Stimulated activated CD4-positive, alpha-beta T cell treated with anti-CD3 and anti-CD28 coated beads, Interleukin-12 subunit alpha, Interleukin-12 subunit beta, amount 100 ng/mL, for 4 hours (primary cell): Measurements from ENCODE around the gene IFT81.
A peak's percentile ranks its signal among the peaks of the same experiment; 100 is the strongest.
"Not testable (repeated sequence)": the region's sequence is repeated elsewhere in the genome, so short reads cannot be mapped to it uniquely, and the experiment has no call there.

Source experiments
- DNase-seq: peaks from one replicate; pipeline ENCODE4 v3.0.0-alpha.2; 2020

IFT81 gene, protein sequence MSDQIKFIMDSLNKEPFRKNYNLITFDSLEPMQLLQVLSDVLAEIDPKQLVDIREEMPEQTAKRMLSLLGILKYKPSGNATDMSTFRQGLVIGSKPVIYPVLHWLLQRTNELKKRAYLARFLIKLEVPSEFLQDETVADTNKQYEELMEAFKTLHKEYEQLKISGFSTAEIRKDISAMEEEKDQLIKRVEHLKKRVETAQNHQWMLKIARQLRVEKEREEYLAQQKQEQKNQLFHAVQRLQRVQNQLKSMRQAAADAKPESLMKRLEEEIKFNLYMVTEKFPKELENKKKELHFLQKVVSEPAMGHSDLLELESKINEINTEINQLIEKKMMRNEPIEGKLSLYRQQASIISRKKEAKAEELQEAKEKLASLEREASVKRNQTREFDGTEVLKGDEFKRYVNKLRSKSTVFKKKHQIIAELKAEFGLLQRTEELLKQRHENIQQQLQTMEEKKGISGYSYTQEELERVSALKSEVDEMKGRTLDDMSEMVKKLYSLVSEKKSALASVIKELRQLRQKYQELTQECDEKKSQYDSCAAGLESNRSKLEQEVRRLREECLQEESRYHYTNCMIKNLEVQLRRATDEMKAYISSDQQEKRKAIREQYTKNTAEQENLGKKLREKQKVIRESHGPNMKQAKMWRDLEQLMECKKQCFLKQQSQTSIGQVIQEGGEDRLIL

GRCh38 chr12:110124269-110124995 is at the start of gene IFT81:
IFT81 (plus strand) TSS chr12:110124357; CDS start chr12:110127381, 3,024 bp downstream.
- no peak for DNase-seq

DNA sequence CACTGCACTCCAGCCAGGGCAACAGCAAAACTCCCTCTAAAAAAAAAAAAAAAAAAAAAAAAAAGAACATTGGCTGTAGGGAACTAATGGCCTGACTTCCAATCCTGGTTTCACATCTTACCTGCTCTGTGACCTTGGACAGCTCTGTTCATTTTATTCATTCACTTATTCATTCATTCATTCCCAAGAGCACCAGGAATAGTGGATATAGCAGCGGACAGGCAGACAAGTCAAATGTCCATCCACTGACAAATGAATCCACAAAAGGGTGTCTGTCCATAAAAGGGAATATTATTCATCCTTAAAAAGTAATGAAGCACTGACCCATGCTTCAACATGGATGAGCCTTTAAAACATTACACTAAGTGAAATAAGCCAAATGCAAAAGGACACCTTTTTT is 48.3 kb upstream of the IFT81 start:
- no peak for DNase-seq

DNA sequence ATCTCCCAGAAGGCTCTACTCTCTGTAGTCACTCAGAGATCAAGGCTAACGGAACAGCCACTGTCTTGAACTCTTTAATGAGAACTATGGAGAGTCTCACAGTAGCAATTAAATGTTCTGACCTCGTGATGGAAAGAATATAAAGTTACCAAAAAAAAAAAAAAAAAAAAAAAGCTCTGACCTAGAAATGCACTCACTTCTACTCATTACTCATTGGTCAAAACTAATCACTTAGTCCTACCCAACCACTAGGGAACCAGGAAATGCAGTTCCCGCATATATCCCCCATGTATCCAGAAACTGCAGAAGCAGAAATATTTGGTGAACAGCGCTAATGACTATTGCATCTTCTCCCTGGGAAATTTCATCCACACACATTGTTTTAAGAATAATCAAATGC is 46.4 kb upstream of the IFT81 start:
- no peak for DNase-seq

DNA sequence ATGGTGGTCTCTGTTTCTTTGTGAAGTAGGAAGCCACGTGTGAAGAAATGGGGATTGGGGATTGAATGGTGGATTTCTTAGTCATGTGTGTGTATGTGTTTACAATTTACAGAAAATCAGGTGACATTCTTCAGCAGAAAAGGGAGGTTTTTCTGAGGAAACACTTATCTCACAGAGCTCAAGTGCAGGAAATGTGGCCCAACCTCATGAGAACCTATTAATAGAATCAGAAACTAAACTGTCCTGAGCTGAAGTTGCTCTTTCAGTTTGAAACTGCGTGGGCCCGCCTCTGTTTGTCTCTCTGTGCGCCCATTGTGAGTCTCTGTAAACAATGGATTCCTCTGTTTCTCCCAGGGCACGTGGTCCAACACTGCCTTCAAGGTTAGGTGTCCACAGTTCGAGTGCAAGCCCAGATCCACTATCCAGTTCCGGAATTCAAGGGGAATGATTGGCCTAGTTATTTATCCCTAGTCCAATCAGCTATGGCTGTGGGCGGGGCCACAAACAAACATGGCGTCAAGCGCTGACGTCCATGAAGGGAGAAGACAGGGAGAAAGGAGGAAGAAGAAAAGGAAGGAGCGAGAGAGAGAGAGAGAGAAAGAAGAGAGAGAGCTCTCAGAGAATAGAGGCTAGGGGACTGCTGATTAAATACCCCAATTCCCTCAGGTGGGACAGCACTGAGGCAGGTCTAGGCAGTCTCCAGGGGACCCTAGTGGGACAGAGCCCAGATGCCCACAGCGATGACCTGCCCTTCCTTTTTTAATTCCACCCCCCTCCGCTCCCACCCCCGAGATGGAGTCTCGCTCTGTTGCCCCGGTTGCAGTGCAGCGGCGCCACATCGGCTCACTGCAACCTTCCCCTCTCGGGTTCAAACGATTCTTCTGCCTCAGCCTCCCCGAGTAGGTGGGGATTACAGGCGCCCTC is 44.4 kb upstream of the IFT81 start:
- DNase-seq, result peak; percentile 56

DNA sequence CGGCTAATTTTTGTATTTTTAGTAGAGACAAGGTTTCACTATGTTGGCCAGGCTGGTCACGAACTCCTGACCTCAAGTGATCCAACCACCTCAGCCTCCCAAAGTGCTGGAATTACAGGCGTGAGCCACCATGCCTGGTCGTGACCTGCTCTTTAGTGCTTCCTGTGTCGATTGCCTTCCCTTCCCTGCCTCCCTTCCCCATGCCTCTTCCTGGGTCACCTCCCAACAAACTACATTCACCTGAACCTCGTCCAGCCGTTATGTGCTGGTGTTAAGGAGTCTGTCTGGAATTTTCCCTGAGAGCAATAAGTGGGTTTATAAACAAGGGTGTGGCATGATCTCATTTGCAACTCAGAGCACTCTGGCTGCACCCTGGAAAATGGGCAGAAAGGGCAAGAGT is 43.7 kb upstream of the IFT81 start:
- no peak for DNase-seq

- no peak for DNase-seq
These were observed 39.7 kb upstream of the IFT81 start for GRCh38 chr12:110084314-110085015.

DNA sequence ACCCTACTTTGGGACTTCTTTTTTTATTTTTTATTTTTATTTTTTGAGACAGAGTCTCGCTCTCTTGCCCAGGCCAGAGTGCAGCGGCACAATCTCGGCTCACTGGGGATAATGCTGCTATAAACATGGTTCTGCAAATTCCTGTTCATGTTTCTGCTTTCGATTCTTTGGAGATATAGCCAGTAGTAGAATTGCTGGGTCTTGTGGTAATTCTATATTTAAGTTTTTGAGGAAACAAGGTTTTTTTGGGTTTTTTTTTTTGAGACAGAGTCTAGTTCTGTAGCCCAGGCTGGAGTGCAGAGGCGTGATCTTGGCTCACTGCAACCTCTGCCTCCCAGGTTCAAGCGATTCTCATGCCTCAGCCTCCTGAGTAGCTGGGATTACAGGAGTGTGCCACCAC is 35.9 kb upstream of the IFT81 start:
- DNase-seq, result not testable (repeated sequence)

GRCh38 chr12:110088936-110089335 is 35.2 kb upstream of the IFT81 start:
- DNase-seq, result no peak

GRCh38 chr12:110090266-110091135 is 33.7 kb upstream of the IFT81 start:
- DNase-seq, result no peak

GRCh38 chr12:110091136-110091711 is 32.9 kb upstream of the IFT81 start:
- DNase-seq, result no peak

- no peak for DNase-seq
These were observed 30.4 kb upstream of the IFT81 start for GRCh38 chr12:110093631-110094311.

- peak; percentile 49 for DNase-seq
These were observed 23.7 kb upstream of the IFT81 start for GRCh38 chr12:110100315-110100970.

- DNase-seq, result no peak
These were observed 21.9 kb upstream of the IFT81 start for GRCh38 chr12:110102255-110102654.

DNA sequence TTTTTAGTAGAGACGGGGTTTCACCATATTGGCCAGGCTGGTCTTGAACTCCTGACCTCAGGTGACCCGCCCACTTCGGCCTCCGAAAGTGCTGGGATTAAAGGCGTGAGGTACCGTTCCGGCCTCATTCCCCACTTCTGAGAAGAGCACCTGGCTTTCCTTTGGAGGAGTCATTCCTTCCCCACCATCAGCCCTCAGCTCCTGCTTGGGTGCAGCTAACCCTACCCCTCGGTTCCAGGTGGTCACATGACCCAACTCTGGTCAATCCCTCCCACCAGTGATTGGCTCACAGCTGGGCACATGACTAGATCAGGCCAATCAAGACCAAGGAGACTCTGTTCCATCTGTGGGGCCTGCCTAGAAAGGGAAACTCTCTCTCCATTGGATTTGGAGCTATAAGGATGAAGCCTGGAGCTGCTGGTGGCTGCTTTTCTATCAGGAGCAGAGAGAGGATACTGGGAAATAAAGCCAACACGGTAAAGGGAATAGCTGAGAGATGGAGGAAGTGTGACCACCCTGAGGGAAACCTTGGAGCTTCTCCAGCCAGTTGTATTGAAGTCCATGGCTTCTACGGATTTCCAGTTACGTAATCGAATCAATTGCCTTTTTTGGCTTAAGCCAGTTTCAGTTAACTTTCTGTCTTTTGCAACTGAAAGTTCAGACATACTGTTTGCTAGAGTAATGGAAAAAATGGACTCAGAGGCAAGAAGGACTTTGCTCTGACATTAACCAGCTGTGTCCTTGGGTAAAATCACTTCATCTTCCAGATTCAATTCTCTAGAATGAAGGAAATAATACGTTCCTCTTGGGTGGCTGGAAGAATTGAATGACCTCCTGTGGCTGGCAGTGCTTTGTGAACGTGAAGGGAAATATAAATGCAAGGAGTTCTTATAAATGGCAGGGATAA is 19.7 kb upstream of the IFT81 start:
- no peak for DNase-seq

GRCh38 chr12:110105159-110105558 is 19.0 kb upstream of the IFT81 start:
- no peak for DNase-seq

- DNase-seq, result no peak
These were observed 18.2 kb upstream of the IFT81 start for GRCh38 chr12:110105986-110106385.

DNA sequence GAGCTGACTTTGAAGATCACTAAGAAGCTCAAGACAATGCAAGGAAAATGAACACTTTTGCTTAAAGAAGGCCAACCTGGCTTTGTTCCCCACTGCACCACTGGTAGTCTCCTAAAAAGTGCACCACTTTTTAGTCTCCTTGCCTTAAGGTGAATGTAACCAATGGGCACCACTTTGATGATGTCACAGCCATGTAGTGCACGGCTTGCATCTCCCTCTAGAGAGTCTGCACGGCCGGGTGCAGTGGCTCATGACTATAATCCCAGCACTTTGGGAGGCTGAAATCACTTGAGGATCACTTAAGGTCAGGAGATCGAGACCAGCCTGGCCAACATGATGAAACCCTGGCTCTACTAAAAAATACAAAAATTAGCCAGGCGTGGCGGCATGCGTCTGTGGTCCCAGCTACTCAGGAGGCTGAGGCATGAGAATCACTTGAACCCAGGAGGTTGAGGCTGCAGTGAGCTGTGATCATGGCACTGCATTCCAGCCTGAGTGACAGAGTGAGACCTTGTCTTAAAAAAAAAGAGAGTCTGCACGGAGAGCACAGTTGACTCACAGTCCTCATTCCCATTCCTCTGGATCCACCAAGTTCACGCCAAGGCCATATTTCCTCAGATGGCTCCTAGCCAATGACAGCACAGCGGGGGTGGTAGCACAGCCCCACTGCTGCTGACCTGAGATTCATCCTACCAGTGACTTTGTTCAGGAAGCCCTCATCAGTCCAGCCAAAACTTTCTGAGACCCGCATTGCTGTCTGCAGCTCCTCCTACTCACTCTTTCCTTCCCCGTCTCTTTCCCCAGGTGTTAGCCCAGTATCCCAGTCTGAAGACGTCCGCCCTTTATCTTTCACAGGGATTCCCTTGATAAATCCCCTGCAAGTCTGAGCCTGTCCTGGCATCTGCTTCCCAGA is 16.5 kb upstream of the IFT81 start:
- no peak for DNase-seq
